HepG2 (cell line): ENCODE data around the gene ST3GAL2. TPM values are rescaled to one million over a fixed set of nuclear protein-coding genes. Genes with fewer than 3 reads are reported as not detected.

Experiments
- ATAC-seq: fragments of 200-7000 bp; cut with Tn5 transposase; 3 replicates; pipeline ENCODE4 v1.9.1; 2020; ENCODE audit warnings: mild to moderate bottlenecking, moderate library complexity
- BruUV-seq: library from RNA; stranded (reverse); fragments of 400-500 nt; replicated peaks from 2 replicates; lab custom pipeline; 2021; lab: Mats Ljungman, UMichigan
- CTCF ChIA-PET: fragments of 300-600 bp; formaldehyde crosslinking; extraction: SDS; loops from one replicate; lab custom pipeline; 2021; ENCODE audit warnings: low total read pairs, inconsistent platforms, low intra/inter-chr PET ratio; lab: Yijun Ruan, JAX
- POLR2A ChIA-PET: fragments of 350-600 bp; sonication (Branson Sonifier 250); formaldehyde crosslinking; loops from one replicate; lab custom pipeline; 2020; ENCODE audit warnings: antibody characterized with exemption, inconsistent platforms; lab: Yijun Ruan, JAX
- DNase-seq: peaks from one replicate; pipeline ENCODE4 v3.0.0-alpha.2; 2015; ENCODE audit warnings: low spot score
- FAIRE-seq: peaks from 3 replicates; lab custom pipeline; 2011; peaks lifted over from hg19 to GRCh38; lab: Jason Lieb, UNC
- H2AFZ ChIP-seq: one replicate; pipeline ENCODE4 v1.6.1; 2011; ENCODE audit warnings: low read length, inconsistent platforms
- H3K27ac ChIP-seq: fragments of 300-600 bp; 3 replicates; pipeline ENCODE4 v1.8.0; 2011; ENCODE audit warnings: mixed run types, mild to moderate bottlenecking, mixed read lengths, low read length, inconsistent platforms; ENCODE audit not compliant: insufficient read depth; ENCODE audit errors: extremely low read length
- H3K27me3 ChIP-seq, 2 experiments: fragments of 200-600 bp in 1 of 2; 2 replicates in 1 of 2; 3 replicates in 1 of 2; pipeline versions ENCODE4 v1.6.0 to v1.8.0; 2011; ENCODE audit warnings: low read length in 2 of 2, mild to moderate bottlenecking in 2 of 2, moderate library complexity in 2 of 2, inconsistent platforms in 1 of 2; ENCODE audit not compliant: insufficient read depth in 2 of 2, control insufficient read depth in 1 of 2
- H3K36me3 ChIP-seq, 2 experiments: fragments of 200-600 bp in 1 of 2; replicated peaks in 1 of 2; 2 replicates in 1 of 2; 3 replicates in 1 of 2; pipeline versions ENCODE4 v1.5.1 to v1.8.0; 2011; ENCODE audit warnings: low read length in 2 of 2, inconsistent platforms in 1 of 2; ENCODE audit not compliant: insufficient read depth in 2 of 2, control insufficient read depth in 1 of 2
- H3K4me1 ChIP-seq: 2 replicates; pipeline ENCODE4 v1.5.1; 2012; ENCODE audit warnings: low read length, inconsistent platforms; ENCODE audit not compliant: insufficient read depth
- H3K4me2 ChIP-seq: 2 replicates; pipeline ENCODE4 v1.6.0; 2011; ENCODE audit warnings: low read depth, low read length, inconsistent platforms
- H3K4me3 ChIP-seq, 3 experiments: fragments of 200-600 bp in 1 of 3; sonication (generic), shearing (Covaris generic) in 1 of 3; replicated peaks in 1 of 3; 2 replicates each; pipeline ENCODE4 v1.5.1; 2011 to 2016; ENCODE audit warnings: low read length in 3 of 3, inconsistent platforms in 2 of 3, low read depth in 2 of 3, mild to moderate bottlenecking in 2 of 3, control low read depth in 1 of 3, mixed read lengths in 1 of 3; ENCODE audit not compliant: insufficient read depth in 1 of 3
- H3K79me2 ChIP-seq: one replicate; pipeline ENCODE4 v1.6.1; 2011; ENCODE audit warnings: low read length, inconsistent platforms; ENCODE audit not compliant: insufficient read depth
- H3K9ac ChIP-seq: 2 replicates; pipeline ENCODE4 v1.6.0; 2011; ENCODE audit warnings: mild to moderate bottlenecking, low read depth, low read length, inconsistent platforms; ENCODE audit not compliant: insufficient read depth
- H3K9me3 ChIP-seq: 2 replicates; pipeline ENCODE4 v1.5.1; 2012; ENCODE audit warnings: mild to moderate bottlenecking, low read length
- H4K20me1 ChIP-seq: 2 replicates; pipeline ENCODE4 v1.6.0; 2011; ENCODE audit warnings: inconsistent platforms, mild to moderate bottlenecking, low read length, moderate library complexity; ENCODE audit not compliant: insufficient read depth
- ARID5B ChIP-seq: IDR thresholded peaks from 2 replicates; pipeline ENCODE4 v1.4.0; 2020; ENCODE audit warnings: mild to moderate bottlenecking, missing genetic modification reagents
- ATF4 ChIP-seq, 2 experiments: fragments of 450-650 bp in 1 of 2; sonication (generic) in 1 of 2; formaldehyde crosslinking; IDR thresholded peaks; 2 replicates each; pipeline versions ENCODE4 v1.5.0 to v1.8.0; 2020 to 2022; ENCODE audit warnings: mild to moderate bottlenecking in 1 of 2, missing genetic modification reagents in 1 of 2
- CEBPB ChIP-seq: IDR thresholded peaks from 2 replicates; pipeline ENCODE4 v1.6.1; 2011; ENCODE audit warnings: low read depth, low read length, improper control_type of control experiment, borderline replicate concordance
- CEBPG ChIP-seq: IDR thresholded peaks from 2 replicates; pipeline ENCODE4 v1.6.1; 2016
- GATAD2A ChIP-seq: IDR thresholded peaks from 2 replicates; pipeline ENCODE4 v1.6.1; 2016
- KAT8 ChIP-seq: IDR thresholded peaks from 2 replicates; pipeline ENCODE4 v1.6.1; 2016; ENCODE audit warnings: missing genetic modification reagents, missing compliant biosample characterization
- KDM5B ChIP-seq: sonication (generic); formaldehyde crosslinking; IDR thresholded peaks from 2 replicates; pipeline ENCODE4 v1.4.0; 2020; ENCODE audit warnings: missing genetic modification reagents, mild to moderate bottlenecking, borderline replicate concordance
- MAFF ChIP-seq: IDR thresholded peaks from 2 replicates; pipeline ENCODE4 v1.6.1; 2011; ENCODE audit warnings: low read depth, low read length, improper control_type of control experiment
- PATZ1 ChIP-seq: sonication (generic); formaldehyde crosslinking; IDR thresholded peaks from 2 replicates; pipeline ENCODE4 v1.4.0; 2020; ENCODE audit warnings: missing genetic modification reagents
- SAP130 ChIP-seq: IDR thresholded peaks from 2 replicates; pipeline ENCODE4 v1.6.1; 2016; ENCODE audit warnings: low read depth
- SMC3 ChIP-seq: IDR thresholded peaks from 2 replicates; pipeline ENCODE4 v1.6.1; 2011; ENCODE audit warnings: low read length, improper control_type of control experiment
- TFAP4 ChIP-seq: sonication (generic); IDR thresholded peaks from 2 replicates; pipeline ENCODE4 v1.6.1; 2016; ENCODE audit warnings: low read depth, borderline replicate concordance
- THAP11 ChIP-seq: IDR thresholded peaks from 2 replicates; pipeline ENCODE4 v1.6.1; 2016; ENCODE audit warnings: missing biosample characterization, missing genetic modification reagents
- ZMYM3 ChIP-seq: sonication (generic); formaldehyde crosslinking; IDR thresholded peaks from 2 replicates; pipeline ENCODE4 v1.5.1; 2020; ENCODE audit warnings: mild to moderate bottlenecking, missing genetic modification reagents
- ZNF232 ChIP-seq: sonication (generic); formaldehyde crosslinking; IDR thresholded peaks from 2 replicates; pipeline ENCODE4 v1.4.0; 2020; ENCODE audit warnings: missing genetic modification reagents, borderline replicate concordance
- ZNF644 ChIP-seq: IDR thresholded peaks from 2 replicates; pipeline ENCODE4 v1.6.1; 2016; ENCODE audit warnings: low read depth
- WGBS: methylation state at CpG from one replicate; pipeline ENCODE4 v1.1.6; 2017; ENCODE audit warnings: low lambda C conversion rate; 5-methylcytosine and 5-hydroxymethylcytosine counted together
- in situ Hi-C: cut with HindIII; loops from 2 replicates; pipeline ENCODE4 v1.10.0; 2017; ENCODE audit warnings: low pct_unique_long_range_greater_than_20kb; ENCODE audit not compliant: extremely low pct_ligation_motif_present
- intact Hi-C: fragments of 100-400 bp; cut with micrococcal nuclease; formaldehyde crosslinking; loops from one replicate; pipeline ENCODE4 v1.10.0; 2022; ENCODE audit not compliant: unreplicated experiment
- polyA plus RNA-seq, 8 experiments: library from polyadenylated mRNA; depleted of rRNA in 3 of 8; stranded (reverse) in 7 of 8; unstranded in 1 of 8; fragments of >200 nt; fragmentation: Illumina TruSeq in 4 of 8; extraction: Trizol in 4 of 8; gene quantifications; 2 replicates each; pipeline versions ENCODE4 v1.2.1 to v1.2.3, GENCODE V29; 2011 to 2016; ENCODE audit warnings: low read depth in 4 of 8, missing spikeins in 1 of 8, mixed read lengths in 1 of 8; ENCODE audit not compliant: insufficient read depth in 1 of 8
- total RNA-seq, 5 experiments: library from RNA; depleted of rRNA; stranded (reverse); fragments of >200 nt; fragmentation: Illumina TruSeq; extraction: Trizol; gene quantifications; 2 replicates each; pipeline ENCODE4 v1.2.3, GENCODE V29; 2016; ENCODE audit warnings: low read depth in 1 of 5

Gene ST3GAL2
- total and polyA plus RNA-seq, 2 of the 13 experiments (the other 11 are each of a cell fraction or from before 2014, with no cell fraction given), result 16.3 to 24.9 TPM

- ATAC-seq (peak; percentile 45), DNase-seq (peak; percentile 44), FAIRE-seq (peak; percentile 50)
- ChIA-PET CTCF (no interaction called here), POLR2A (interaction anchor here (1.0 to 1.7 kb wide), 3 partner anchors 22 to 76 kb away, joined by 3 to 5 read pairs (median 4); no protein-coding TSS in a partner anchor)
- H3K27ac ChIP-seq, result no peak overlapping the region
- no peaks in the 10 kb centered on the region for H3K27me3 ChIP-seq
- no peak overlapping the region for H3K4me3 ChIP-seq
- H4K20me1 ChIP-seq, result no peaks in the 10 kb centered on the region
- no peak overlapping the region for H3K9ac ChIP-seq
- peaks cover 29 to 35% of the 10 kb centered on the region in 2 experiments for H3K36me3 ChIP-seq
- H3K79me2 ChIP-seq, result peaks cover 26% of the 10 kb centered on the region
- intact Hi-C loops (loop anchor here (5.0 kb wide), 1 partner anchor 34 kb away; the partner anchor contains the start of gene ST3GAL2), in situ Hi-C loops (no loop called here)
- H3K4me1 ChIP-seq, result peaks cover 19% of the 10 kb centered on the region
- WGBS, result 92% methylated on average over 11 of the region's 11 CpGs
- no peaks in the 10 kb centered on the region for H3K9me3 ChIP-seq
- H2AFZ ChIP-seq, result no peak overlapping the region
- no peak overlapping the region for H3K4me2 ChIP-seq
- no TSS peak for BruUV-seq
- 0 out of 2 replicates have a peak, but pooled peaks have one; percentile 21 for TF ChIP-seq SAP130 (CRISPR knock-in tag)
- peak; percentile 77; the same call in 1 of the 2 replicates for TF ChIP-seq ZNF644 (CRISPR knock-in tag)
- peak; percentile 40; the same call in 1 of the 2 replicates for TF ChIP-seq TFAP4
- TF ChIP-seq ZNF232 (CRISPR knock-in tag), result no peak
- TF ChIP-seq THAP11 (CRISPR knock-in tag), result 0 out of 2 replicates have a peak, but pooled peaks have one; percentile 34
- TF ChIP-seq SMC3, result peak; percentile 21; the same call in 1 of the 2 replicates
- TF ChIP-seq ZMYM3 (CRISPR knock-in tag), result 0 out of 2 replicates have a peak, but pooled peaks have one; percentile 40
- peak; percentile 100 for TF ChIP-seq CEBPB
- peak; percentile 23; the same call in 1 of the 2 replicates for TF ChIP-seq KAT8
- TF ChIP-seq ARID5B (CRISPR knock-in tag), result peak; percentile 31; the same call in 1 of the 2 replicates
- TF ChIP-seq ATF4 (CRISPR knock-in tag; IDR thresholded peaks at IDR 0.05), result peak in 1 of 2 experiments; percentile 58; a peak in 1 of 4 replicates
- peak; percentile 52; the same call in 1 of the 2 replicates for TF ChIP-seq GATAD2A (CRISPR knock-in tag)
- no peak for TF ChIP-seq MAFF
- TF ChIP-seq KDM5B (CRISPR knock-in tag), result 0 out of 2 replicates have a peak, but pooled peaks have one; percentile 26
- 0 out of 2 replicates have a peak, but pooled peaks have one; percentile 32 for TF ChIP-seq PATZ1
- peak; percentile 98 for TF ChIP-seq CEBPG (CRISPR knock-in tag)
Observed at GRCh38 chr16:70402916-70403659, 35.8 kb downstream of the ST3GAL2 start.
